Esophagus muscularis mucosa (tissue), 4 donors: ENCODE results near the gene PLOD3. TPM values are rescaled to one million over a fixed set of nuclear protein-coding genes. Genes with fewer than 3 reads are reported as not detected.

Experiments
- DNase-seq: peaks from one replicate; pipeline ENCODE4 v3.0.0-alpha.2; 2017; ENCODE audit errors: extremely low spot score
- H3K27ac ChIP-seq, 4 donors: fragments of 200-600 bp; sonication (generic); replicated peaks in 1 of 4; 1 replicate in 3 of 4; 2 replicates in 1 of 4; pipeline ENCODE4 v1.5.1; 2016 to 2019; ENCODE audit warnings: mild to moderate bottlenecking in 1 of 4
- H3K27me3 ChIP-seq, 4 donors: fragments of 200-600 bp; sonication (generic); one replicate each; pipeline versions ENCODE4 v1.5.1 to v1.6.0; 2016 to 2019
- H3K36me3 ChIP-seq, 4 donors: fragments of 200-600 bp; sonication (generic); one replicate each; pipeline ENCODE4 v1.5.1; 2016 to 2019
- H3K4me1 ChIP-seq, 4 donors: fragments of 200-600 bp; sonication (generic); one replicate each; pipeline ENCODE4 v1.5.1; 2016 to 2019
- H3K4me3 ChIP-seq, 4 donors: fragments of 200-600 bp; sonication (generic); 1 replicate in 2 of 4; 2 replicates in 2 of 4; pipeline ENCODE4 v1.5.1; 2016 to 2019; ENCODE audit warnings: mild to moderate bottlenecking in 4 of 4, moderate library complexity in 1 of 4
- H3K9me3 ChIP-seq, 4 donors: fragments of 200-600 bp; sonication (generic); 1 replicate in 3 of 4; 2 replicates in 1 of 4; pipeline ENCODE4 v1.5.1; 2016 to 2019
- EP300 ChIP-seq: sonication (generic); formaldehyde crosslinking; IDR thresholded peaks from one replicate; pipeline ENCODE4 v1.6.1; 2017; ENCODE audit warnings: antibody characterized with exemption
- POLR2A ChIP-seq: fragments of 450-650 bp; IDR thresholded peaks from one replicate; pipeline ENCODE4 v1.6.1; 2017; ENCODE audit warnings: antibody characterized with exemption, moderate library complexity, mild to moderate bottlenecking, low read depth
- POLR2AphosphoS5 ChIP-seq, 2 donors: sonication (generic); formaldehyde crosslinking; IDR thresholded peaks; one replicate each; pipeline ENCODE4 v1.6.1; 2017; ENCODE audit warnings: antibody characterized with exemption in 2 of 2
- WGBS: methylation state at CpG from one replicate; pipeline ENCODE4 v1.1.5; 2018; 5-methylcytosine and 5-hydroxymethylcytosine counted together
- intact Hi-C: fragments of 100-400 bp; cut with DNase I; formaldehyde crosslinking; loops from one replicate; pipeline ENCODE4 v1.15.1; 2023
- total RNA-seq, 4 donors: library from RNA; depleted of rRNA; stranded (reverse); fragments of >200 nt; gene quantifications; one replicate each; pipeline versions ENCODE4 v1.1.0 to v1.2.1, GENCODE V29; 2016
- TF ChIP-seq, protein P1 (sequence below), 3 experiments: fragments of 200-600 bp in 2 of 3; fragments of 450-650 bp in 1 of 3; sonication (generic) in 2 of 3; IDR thresholded peaks; one replicate each; pipeline ENCODE4 v1.5.1; 2017 to 2019; ENCODE audit warnings: antibody characterized with exemption in 3 of 3, mild to moderate bottlenecking in 2 of 3, moderate library complexity in 1 of 3

PLOD3 gene
- total RNA-seq, 4 donors from 2014 or later, result 30.3 to 60.2 (median 50.1) TPM

DNA sequence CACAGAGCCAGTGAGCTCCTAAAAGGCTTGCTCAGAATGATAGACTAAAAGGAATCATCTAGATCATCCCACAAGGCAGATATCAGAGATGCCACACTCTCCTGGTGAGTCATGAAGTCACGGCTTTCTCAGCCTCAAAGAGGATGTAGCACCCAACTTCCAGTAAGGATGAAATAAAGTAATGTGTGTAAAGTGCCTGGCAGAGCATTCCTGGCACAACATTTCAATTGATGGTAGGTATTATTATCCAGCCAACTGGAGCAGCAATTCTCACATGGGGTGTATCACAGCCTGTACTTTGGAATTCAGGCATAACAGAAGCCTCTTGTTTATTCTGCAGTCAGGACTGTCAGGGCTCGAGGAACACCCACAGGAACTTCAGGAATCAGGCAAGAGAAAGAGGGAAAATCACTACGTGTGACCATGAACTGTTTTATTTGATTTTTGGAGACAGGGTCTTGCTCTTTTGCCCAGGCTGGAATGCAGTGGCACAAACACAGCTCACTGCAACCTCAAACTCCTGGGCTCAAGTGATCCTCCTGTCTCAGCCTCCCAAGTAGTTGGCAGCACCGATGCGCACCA lies 32.0 kb downstream of the PLOD3 start:
- H3K9me3 ChIP-seq, result no peaks in the 10 kb centered on the region
- no peak overlapping the region for H3K27ac ChIP-seq
- intact Hi-C loops, result no loop called here
- no peak overlapping the region for H3K4me3 ChIP-seq
- H3K4me1 ChIP-seq, result peaks cover 0 to 4% (median under 1%) of the 10 kb centered on the region in 4 donors
- DNase-seq, result no peak
- TF ChIP-seq, protein P1, sequence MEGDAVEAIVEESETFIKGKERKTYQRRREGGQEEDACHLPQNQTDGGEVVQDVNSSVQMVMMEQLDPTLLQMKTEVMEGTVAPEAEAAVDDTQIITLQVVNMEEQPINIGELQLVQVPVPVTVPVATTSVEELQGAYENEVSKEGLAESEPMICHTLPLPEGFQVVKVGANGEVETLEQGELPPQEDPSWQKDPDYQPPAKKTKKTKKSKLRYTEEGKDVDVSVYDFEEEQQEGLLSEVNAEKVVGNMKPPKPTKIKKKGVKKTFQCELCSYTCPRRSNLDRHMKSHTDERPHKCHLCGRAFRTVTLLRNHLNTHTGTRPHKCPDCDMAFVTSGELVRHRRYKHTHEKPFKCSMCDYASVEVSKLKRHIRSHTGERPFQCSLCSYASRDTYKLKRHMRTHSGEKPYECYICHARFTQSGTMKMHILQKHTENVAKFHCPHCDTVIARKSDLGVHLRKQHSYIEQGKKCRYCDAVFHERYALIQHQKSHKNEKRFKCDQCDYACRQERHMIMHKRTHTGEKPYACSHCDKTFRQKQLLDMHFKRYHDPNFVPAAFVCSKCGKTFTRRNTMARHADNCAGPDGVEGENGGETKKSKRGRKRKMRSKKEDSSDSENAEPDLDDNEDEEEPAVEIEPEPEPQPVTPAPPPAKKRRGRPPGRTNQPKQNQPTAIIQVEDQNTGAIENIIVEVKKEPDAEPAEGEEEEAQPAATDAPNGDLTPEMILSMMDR (IDR thresholded peaks at IDR 0.05), result no peak
- no peak for TF ChIP-seq POLR2AphosphoS5 (IDR thresholded peaks at IDR 0.05)
- no peak for TF ChIP-seq POLR2A
- TF ChIP-seq EP300, result no peak
- 54% methylated on average over 5 of the region's 5 CpGs for WGBS
- H3K27me3 ChIP-seq, result peaks cover 2 to 69% (median 14%) of the 10 kb centered on the region in 4 donors
- no peaks in the 10 kb centered on the region for H3K36me3 ChIP-seq

DNA sequence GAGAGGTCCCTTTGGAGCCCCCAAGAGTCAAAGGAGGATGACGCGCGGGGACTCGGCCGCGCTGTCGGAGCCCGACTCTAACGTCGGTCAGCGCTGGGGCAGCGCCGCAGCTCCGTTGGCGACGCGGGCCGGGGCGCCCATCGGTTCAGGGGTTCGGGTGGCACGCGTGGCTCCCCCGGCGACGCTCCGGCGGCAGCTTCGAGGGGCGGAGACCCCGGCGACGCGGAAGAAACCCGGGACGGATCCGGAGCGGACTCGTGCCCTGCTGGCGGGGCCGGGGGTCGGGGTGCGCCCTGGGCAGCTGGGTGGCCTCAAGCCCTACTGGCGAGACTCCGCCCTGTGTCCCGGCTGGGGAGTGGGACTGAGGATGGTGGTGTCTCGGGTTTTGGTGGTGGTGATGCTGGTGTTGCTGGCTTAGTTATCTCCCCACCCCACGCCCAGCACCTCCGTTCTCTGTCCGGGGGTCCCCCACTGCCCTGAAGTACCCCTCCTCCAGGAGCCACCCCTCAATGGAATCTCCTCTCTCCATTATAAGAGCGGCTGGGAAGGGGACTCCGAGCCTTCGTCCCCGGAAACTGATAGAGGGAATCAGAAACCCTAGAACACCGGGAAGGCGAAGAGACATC lies 37.1 kb downstream of the PLOD3 start, which contains the start of gene NAT16:
NAT16 (minus strand) TSS at position 164 of the 626 bp plus-strand sequence. CDS start 5,486 bp downstream, outside the sequence.
- DNase-seq, result no peak
- no peak within 1 kb of the TSS for H3K27ac ChIP-seq
- WGBS, result 19% methylated on average over 9 of the region's 56 CpGs
- H3K27me3 ChIP-seq, result peaks cover 10 to 96% (median 56%) of the 10 kb centered on the region in 4 donors
- H3K4me1 ChIP-seq, result peaks cover 6 to 20% (median 17%) of the 10 kb centered on the region in 4 donors
- no peaks in the 10 kb centered on the region for H3K9me3 ChIP-seq
- no peak for TF ChIP-seq EP300
- no peak for TF ChIP-seq POLR2A
- TF ChIP-seq POLR2AphosphoS5 (IDR thresholded peaks at IDR 0.05), result no peak
- TF ChIP-seq, protein P1 (IDR thresholded peaks at IDR 0.05), result no peak
- no peaks in the 10 kb centered on the region for H3K36me3 ChIP-seq
- intact Hi-C loops, result no loop called here
- H3K4me3 ChIP-seq, result peak within 1 kb of the TSS in 1 of 4 donors; percentile 14

DNA sequence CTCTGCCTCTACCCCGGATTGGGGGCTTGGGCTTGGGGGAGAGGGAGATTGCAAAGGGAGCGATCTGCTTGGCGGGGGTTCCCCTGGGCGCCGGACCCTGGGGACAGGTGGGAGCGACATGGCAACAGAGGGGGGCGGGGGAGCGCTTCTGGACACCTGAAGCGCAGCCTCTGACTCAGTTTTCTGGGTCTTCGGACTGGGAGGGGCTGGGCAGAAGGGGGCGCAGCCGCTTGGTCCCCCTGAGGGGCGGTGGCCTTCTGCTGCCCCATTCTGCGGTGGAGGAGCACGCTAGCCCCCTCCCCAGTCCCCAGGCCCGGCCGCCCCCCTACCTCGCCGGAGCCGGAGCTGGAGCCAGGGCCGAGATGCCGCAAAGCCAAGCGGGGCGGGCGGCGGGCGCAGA lies 37.7 kb downstream of the PLOD3 start:
- Histone ChIP-seq H3K9me3 (no peaks in the 10 kb centered on the region), H3K27ac (no peak overlapping the region), H3K4me1 (peaks cover 6 to 20% (median 17%) of the 10 kb centered on the region in 4 donors), H3K27me3 (peaks cover 10 to 99% (median 62%) of the 10 kb centered on the region in 4 donors), H3K4me3 (peak overlapping the region in 1 of 4 donors; percentile 14), H3K36me3 (no peaks in the 10 kb centered on the region)
- intact Hi-C loops, result no loop called here
- WGBS, result 10% methylated on average over 2 of the region's 27 CpGs
- DNase-seq, result no peak
- TF ChIP-seq, protein P1 (IDR thresholded peaks at IDR 0.05), result no peak
- TF ChIP-seq POLR2AphosphoS5 (IDR thresholded peaks at IDR 0.05) (no peak), EP300 (no peak), POLR2A (no peak)

DNA sequence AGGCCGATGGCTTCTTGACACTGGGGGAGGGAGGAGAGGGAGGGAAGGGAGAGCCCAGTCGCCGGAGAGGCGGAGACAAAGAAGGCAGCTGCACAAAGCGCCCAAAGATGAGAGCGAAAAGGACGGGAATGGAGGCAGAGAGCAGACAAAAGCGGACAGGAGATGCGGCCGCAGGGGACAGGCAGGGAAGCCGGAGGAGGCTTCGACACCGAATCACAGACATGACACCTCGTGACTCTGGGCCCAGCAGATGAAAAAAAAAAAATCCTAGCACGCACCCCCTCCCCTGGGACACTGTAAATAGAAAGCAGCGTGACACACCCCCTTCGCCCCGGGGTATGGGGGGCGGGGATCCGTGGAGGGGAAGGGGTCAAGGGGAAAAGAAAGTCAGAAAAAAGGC lies 38.3 kb downstream of the PLOD3 start:
- H3K4me3 ChIP-seq, result peak overlapping the region in 1 of 4 donors; percentile 14
- H3K36me3 ChIP-seq, result no peaks in the 10 kb centered on the region
- 3% methylated on average over 20 of the region's 20 CpGs for whole genome bisulfite sequencing
- peaks cover 10 to 99% (median 68%) of the 10 kb centered on the region in 4 donors for H3K27me3 ChIP-seq
- H3K27ac ChIP-seq, result no peak overlapping the region
- no peaks in the 10 kb centered on the region for H3K9me3 ChIP-seq
- intact Hi-C loops, result no loop called here
- no peak for DNase-seq
- peaks cover 10 to 25% (median 21%) of the 10 kb centered on the region in 4 donors for H3K4me1 ChIP-seq
- TF ChIP-seq POLR2A (no peak), POLR2AphosphoS5 (IDR thresholded peaks at IDR 0.05) (no peak), EP300 (no peak)
- TF ChIP-seq, protein P1 (IDR thresholded peaks at IDR 0.05), result no peak
